ENCODE data around the gene TXNDC11.
A peak's percentile ranks its signal among the peaks of the same experiment; 100 is the strongest.

TXNDC11 gene

GRCh38 chr16:11655655-11656054 is 87.0 kb downstream of the TXNDC11 start:
- Histone ChIP-seq H3K27ac (no peak overlapping the region), H3K4me3 (no peak overlapping the region)
- DNase-seq (ENCODE audit: low spot score), result no peak
- no peak for TF ChIP-seq CTCF (IDR thresholded peaks at IDR 0.05)

- no peak for TF ChIP-seq CTCF (IDR thresholded peaks at IDR 0.05)
- DNase-seq (ENCODE audit: low spot score), result no peak
Observed at GRCh38 chr16:11651796-11652195, 90.9 kb downstream of the TXNDC11 start.

GRCh38 chr16:11650641-11651591 is 91.7 kb downstream of the TXNDC11 start:
- H3K27ac ChIP-seq, result no peak overlapping the region
- TF ChIP-seq CTCF (IDR thresholded peaks at IDR 0.05), result no peak
- H3K4me3 ChIP-seq, result no peak overlapping the region
- DNase-seq (ENCODE audit: low spot score), result no peak

More at GRCh38 chr16:11651796-11652195, 90.9 kb downstream of the TXNDC11 start:
- Histone ChIP-seq H3K4me3 (no peak overlapping the region), H3K27ac (no peak overlapping the region)

GRCh38 chr16:11649276-11649675 is 93.4 kb downstream of the TXNDC11 start:
- Histone ChIP-seq H3K4me3 (no peak overlapping the region), H3K27ac (no peak overlapping the region)
- DNase-seq (ENCODE audit: low spot score), result no peak
- TF ChIP-seq CTCF (IDR thresholded peaks at IDR 0.05), result no peak

- Histone ChIP-seq H3K27ac (no peak overlapping the region), H3K4me3 (no peak overlapping the region)
- DNase-seq (ENCODE audit: low spot score), result no peak
- TF ChIP-seq CTCF (IDR thresholded peaks at IDR 0.05), result no peak
Observed at GRCh38 chr16:11642765-11643116, 99.9 kb downstream of the TXNDC11 start.

GRCh38 chr16:11640987-11641817 is 101.5 kb downstream of the TXNDC11 start:
- Histone ChIP-seq H3K4me3 (no peak overlapping the region), H3K27ac (peak overlapping the region; percentile 93 to 99)
- no peak for DNase-seq (ENCODE audit: low spot score)
- peak; percentile 86 for TF ChIP-seq CTCF (IDR thresholded peaks at IDR 0.05)

Measured in coronary artery (tissue), 2 donors.